ENCODE measurements around the gene ARHGEF3.

Gene ARHGEF3

DNA sequence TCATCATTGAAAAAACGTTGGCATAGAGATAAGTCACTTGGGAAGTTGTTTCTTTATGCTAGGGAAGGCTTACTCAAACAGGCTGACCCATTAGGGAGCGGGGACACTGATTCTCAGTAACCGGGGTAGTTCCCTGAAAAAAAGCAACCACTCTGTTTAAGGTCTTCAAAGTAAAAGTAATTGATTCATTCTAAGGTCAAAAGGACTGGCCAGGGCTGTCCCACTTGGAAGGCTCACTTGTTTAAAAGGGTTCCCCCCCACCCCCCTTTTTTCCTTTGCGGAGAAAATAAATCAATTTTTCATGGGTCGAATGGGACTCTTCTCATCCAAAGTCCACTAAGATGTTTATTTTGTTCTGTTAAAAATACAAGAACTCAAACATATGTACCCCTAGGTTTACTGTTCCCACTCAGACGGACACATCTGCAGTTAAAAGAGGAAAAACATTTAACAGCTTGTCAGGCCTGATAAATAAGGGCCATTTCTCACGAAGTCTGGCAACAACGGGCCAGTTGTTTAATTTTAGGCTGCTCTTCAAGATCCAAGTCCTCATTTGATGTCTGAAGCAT is 53.0 kb downstream of the ARHGEF3 start:
- H3K36me3 ChIP-seq (ENCODE audit: control insufficient read depth, low read length), result no peaks in the 10 kb centered on the region
- no peaks in the 10 kb centered on the region for H3F3A ChIP-seq (ENCODE audit: control insufficient read depth, insufficient read depth)
- no peaks in the 10 kb centered on the region for H4K20me1 ChIP-seq (ENCODE audit: control insufficient read depth, insufficient read depth, low read depth, low read length)

DNA sequence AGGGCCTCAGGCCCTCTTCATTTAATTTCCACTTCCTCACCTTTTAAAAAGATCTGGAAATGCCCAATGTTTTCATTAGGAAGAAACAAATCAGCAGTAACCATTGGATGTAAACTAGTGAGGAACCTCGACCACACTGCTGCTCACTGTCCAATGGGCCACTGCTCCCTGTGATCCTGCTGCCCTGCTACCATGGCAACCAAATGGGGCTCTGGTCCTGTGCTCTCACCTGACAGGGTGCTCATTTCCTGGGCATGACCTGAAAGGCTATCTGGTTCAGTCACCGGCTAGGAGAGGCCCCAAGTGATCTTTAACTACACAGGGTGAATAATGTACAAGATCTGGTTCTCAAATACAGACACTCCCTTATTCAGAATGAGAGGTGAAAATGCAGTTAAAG is 54.6 kb downstream of the ARHGEF3 start:
- Histone ChIP-seq H3K4me1 (ENCODE audit: control insufficient read depth, low read length) (no peaks in the 10 kb centered on the region), H3F3A (ENCODE audit: control insufficient read depth, insufficient read depth) (no peaks in the 10 kb centered on the region), H3K36me3 (ENCODE audit: control insufficient read depth, low read length) (no peaks in the 10 kb centered on the region), H3K27ac (ENCODE audit: low read depth, low read length) (no peak overlapping the region), H3K4me2 (ENCODE audit: low read length) (no peak overlapping the region), H3K4me3 (ENCODE audit: low read length) (no peak overlapping the region), H3K9me2 (replicated peaks; ENCODE audit: control insufficient read depth, low read length) (no peaks in the 10 kb centered on the region), H4K20me1 (ENCODE audit: control insufficient read depth, insufficient read depth, low read depth, low read length) (no peaks in the 10 kb centered on the region), H3K9me3 (ENCODE audit: control insufficient read depth, insufficient read depth, low read length) (no peaks in the 10 kb centered on the region), H3K27me3 (ENCODE audit: control insufficient read depth, low read length) (no peaks in the 10 kb centered on the region), H3K79me2 (ENCODE audit: control insufficient read depth, low read length) (no peaks in the 10 kb centered on the region)
- TF ChIP-seq EZH2phosphoT487 (IDR thresholded peaks at IDR 0.05; ENCODE audit: borderline replicate concordance, low read length), result no peak
- TF ChIP-seq, protein P1, sequence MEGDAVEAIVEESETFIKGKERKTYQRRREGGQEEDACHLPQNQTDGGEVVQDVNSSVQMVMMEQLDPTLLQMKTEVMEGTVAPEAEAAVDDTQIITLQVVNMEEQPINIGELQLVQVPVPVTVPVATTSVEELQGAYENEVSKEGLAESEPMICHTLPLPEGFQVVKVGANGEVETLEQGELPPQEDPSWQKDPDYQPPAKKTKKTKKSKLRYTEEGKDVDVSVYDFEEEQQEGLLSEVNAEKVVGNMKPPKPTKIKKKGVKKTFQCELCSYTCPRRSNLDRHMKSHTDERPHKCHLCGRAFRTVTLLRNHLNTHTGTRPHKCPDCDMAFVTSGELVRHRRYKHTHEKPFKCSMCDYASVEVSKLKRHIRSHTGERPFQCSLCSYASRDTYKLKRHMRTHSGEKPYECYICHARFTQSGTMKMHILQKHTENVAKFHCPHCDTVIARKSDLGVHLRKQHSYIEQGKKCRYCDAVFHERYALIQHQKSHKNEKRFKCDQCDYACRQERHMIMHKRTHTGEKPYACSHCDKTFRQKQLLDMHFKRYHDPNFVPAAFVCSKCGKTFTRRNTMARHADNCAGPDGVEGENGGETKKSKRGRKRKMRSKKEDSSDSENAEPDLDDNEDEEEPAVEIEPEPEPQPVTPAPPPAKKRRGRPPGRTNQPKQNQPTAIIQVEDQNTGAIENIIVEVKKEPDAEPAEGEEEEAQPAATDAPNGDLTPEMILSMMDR (IDR thresholded peaks at IDR 0.05; ENCODE audit: low read depth, low read length, poor library complexity, severe bottlenecking), result no peak

More for the DNA sequence above, 53.0 kb downstream of the ARHGEF3 start:
- Histone ChIP-seq H3K79me2 (ENCODE audit: control insufficient read depth, low read length) (no peaks in the 10 kb centered on the region), H3K4me3 (ENCODE audit: low read length) (no peak overlapping the region), H3K4me1 (ENCODE audit: control insufficient read depth, low read length) (peaks cover 9% of the 10 kb centered on the region), H3K9me3 (ENCODE audit: control insufficient read depth, insufficient read depth, low read length) (no peaks in the 10 kb centered on the region), H3K9me2 (replicated peaks; ENCODE audit: control insufficient read depth, low read length) (no peaks in the 10 kb centered on the region), H3K4me2 (ENCODE audit: low read length) (no peak overlapping the region), H3K27me3 (ENCODE audit: control insufficient read depth, low read length) (no peaks in the 10 kb centered on the region), H3K27ac (ENCODE audit: low read depth, low read length) (no peak overlapping the region)
- no peak for TF ChIP-seq EZH2phosphoT487 (IDR thresholded peaks at IDR 0.05; ENCODE audit: borderline replicate concordance, low read length)
- TF ChIP-seq, protein P1 (IDR thresholded peaks at IDR 0.05; ENCODE audit: low read depth, low read length, poor library complexity, severe bottlenecking), result no peak

DNA sequence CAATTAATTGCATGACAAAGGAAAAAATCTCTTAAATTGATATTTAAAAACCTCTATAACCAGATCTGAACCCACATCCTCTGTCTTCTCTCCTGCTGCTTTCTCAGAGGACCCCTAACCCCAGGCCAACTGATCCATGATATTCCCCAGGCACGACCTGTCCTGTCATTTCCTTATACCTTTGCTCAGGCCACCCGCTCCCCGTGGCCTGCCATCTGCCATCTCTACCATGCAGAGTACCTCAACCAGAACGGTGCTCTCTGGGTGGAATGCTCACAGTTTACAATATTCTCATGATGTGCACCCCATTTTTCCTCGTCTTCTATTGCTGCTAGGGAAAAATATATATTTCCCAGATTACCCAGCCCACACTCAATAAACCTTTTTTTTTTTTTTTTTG is 57.7 kb downstream of the ARHGEF3 start:
- Histone ChIP-seq H3K27me3 (ENCODE audit: control insufficient read depth, low read length) (no peaks in the 10 kb centered on the region), H3K9me3 (ENCODE audit: control insufficient read depth, insufficient read depth, low read length) (no peaks in the 10 kb centered on the region), H3K4me2 (ENCODE audit: low read length) (no peak overlapping the region), H3K4me3 (ENCODE audit: low read length) (no peak overlapping the region), H3K4me1 (ENCODE audit: control insufficient read depth, low read length) (no peaks in the 10 kb centered on the region), H3K79me2 (ENCODE audit: control insufficient read depth, low read length) (no peaks in the 10 kb centered on the region), H3K9me2 (replicated peaks; ENCODE audit: control insufficient read depth, low read length) (no peaks in the 10 kb centered on the region), H3K36me3 (ENCODE audit: control insufficient read depth, low read length) (no peaks in the 10 kb centered on the region), H3F3A (ENCODE audit: control insufficient read depth, insufficient read depth) (no peaks in the 10 kb centered on the region), H4K20me1 (ENCODE audit: control insufficient read depth, insufficient read depth, low read depth, low read length) (no peaks in the 10 kb centered on the region), H3K27ac (ENCODE audit: low read depth, low read length) (no peak overlapping the region)
- TF ChIP-seq, protein P1 (IDR thresholded peaks at IDR 0.05; ENCODE audit: low read depth, low read length, poor library complexity, severe bottlenecking), result no peak
- TF ChIP-seq EZH2phosphoT487 (IDR thresholded peaks at IDR 0.05; ENCODE audit: borderline replicate concordance, low read length), result no peak
